ENCODE data around the gene RBM45.

GRCh38 chr2:178070824-178071223 lies 41.4 kb upstream of the RBM45 start:
- TF ChIP-seq CTCF (IDR thresholded peaks at IDR 0.05; ENCODE audit: low read depth, low read length, poor library complexity, severe bottlenecking), result no peak
- TF ChIP-seq EZH2phosphoT487 (IDR thresholded peaks at IDR 0.05; ENCODE audit: borderline replicate concordance, low read length), result no peak

Measured in DOHH2 (cell line).